NCI-H2196 treated with DMSO at 0.1 percent for 48 hours (cell line): ENCODE results near the gene NEIL1.
A peak's percentile ranks its signal among the peaks of the same experiment; 100 is the strongest.
"Not testable (repeated sequence)": the region's sequence is repeated elsewhere in the genome, so short reads cannot be mapped to it uniquely, and the experiment has no call there.

Source experiments
- DNase-seq: peaks from one replicate; lab custom pipeline; 2025; ENCODE audit not compliant: unreplicated experiment; lab: John Stamatoyannopoulos, UW

NEIL1 gene

GRCh38 chr15:75332093-75332492, 14.7 kb upstream of the NEIL1 start:
- not testable (repeated sequence) for DNase-seq

GRCh38 chr15:75333654-75334419, 13.0 kb upstream of the NEIL1 start:
- DNase-seq, result not testable (repeated sequence)

- DNase-seq, result no peak
Observed at GRCh38 chr15:75335313-75335704, 11.5 kb upstream of the NEIL1 start.

- peak; percentile 52 for DNase-seq
Observed at GRCh38 chr15:75335705-75336355, 11.0 kb upstream of the NEIL1 start, which contains the start of gene COMMD4. Gene COMMD4 (plus strand): TSS chr15:75336063. CDS start chr15:75336090, 27 bp downstream.

- DNase-seq, result no peak
Observed at GRCh38 chr15:75338661-75339240, 8.1 kb upstream of the NEIL1 start.

GRCh38 chr15:75339531-75340240, 7.2 kb upstream of the NEIL1 start:
- DNase-seq, result no peak

- DNase-seq, result no peak
Observed at GRCh38 chr15:75342221-75342620, 4.6 kb upstream of the NEIL1 start.

GRCh38 chr15:75343953-75344352, 2.9 kb upstream of the NEIL1 start:
- DNase-seq, result not testable (repeated sequence)

GRCh38 chr15:75347222-75348033, 589 bp downstream of the NEIL1 start:
- no peak for DNase-seq

GRCh38 chr15:75348034-75348561, 1.3 kb downstream of the NEIL1 start:
- no peak for DNase-seq

GRCh38 chr15:75348562-75349350, 1.9 kb downstream of the NEIL1 start:
- DNase-seq, result no peak

- not testable (repeated sequence) for DNase-seq
Observed at GRCh38 chr15:75349351-75349669, 2.5 kb downstream of the NEIL1 start.

- DNase-seq, result no peak
Observed at GRCh38 chr15:75349851-75350588, 3.2 kb downstream of the NEIL1 start.

GRCh38 chr15:75350601-75351361, 3.9 kb downstream of the NEIL1 start:
- no peak for DNase-seq

GRCh38 chr15:75352186-75353080, 5.6 kb downstream of the NEIL1 start:
- DNase-seq, result no peak

- DNase-seq, result no peak
Observed at GRCh38 chr15:75353604-75354003, 6.8 kb downstream of the NEIL1 start.

- no peak for DNase-seq
Observed at GRCh38 chr15:75354454-75354853, 7.6 kb downstream of the NEIL1 start.
